Hepatocyte (in vitro differentiated cells): Measurements from ENCODE around the gene STK39.

Experiments used
- EZH2 ChIP-seq: fragments of 200-600 bp; sonication (generic); IDR thresholded peaks from 2 replicates; pipeline ENCODE4 v1.6.1; 2016; ENCODE audit warnings: antibody characterized with exemption, mild to moderate bottlenecking, borderline replicate concordance
- TF ChIP-seq, protein P1 (sequence below): fragments of 200-600 bp; sonication (generic); IDR thresholded peaks from 2 replicates; pipeline ENCODE4 v1.5.1; 2016; ENCODE audit warnings: antibody characterized with exemption, mild to moderate bottlenecking; ENCODE audit not compliant: poor library complexity

DNA sequence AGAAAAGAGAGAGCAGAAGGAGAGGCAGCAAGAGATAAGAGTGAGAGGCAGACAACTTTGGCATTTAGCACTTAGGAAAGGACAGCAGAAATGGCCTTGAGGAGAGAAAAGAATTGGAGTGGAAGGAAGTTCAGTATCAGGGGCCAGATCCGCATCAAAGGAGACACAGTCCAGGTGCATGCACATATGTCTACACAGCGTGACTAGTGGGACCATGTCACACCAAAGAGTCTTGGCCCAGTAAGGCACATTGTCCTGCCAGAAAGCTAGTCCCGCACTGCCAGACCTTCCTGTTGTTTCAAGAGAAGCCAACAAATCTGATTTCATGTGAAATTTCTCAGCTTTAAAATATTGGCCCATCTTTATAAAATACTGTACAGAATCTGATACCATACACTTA, 8.5 kb upstream of the STK39 start:
- TF ChIP-seq, protein P1, sequence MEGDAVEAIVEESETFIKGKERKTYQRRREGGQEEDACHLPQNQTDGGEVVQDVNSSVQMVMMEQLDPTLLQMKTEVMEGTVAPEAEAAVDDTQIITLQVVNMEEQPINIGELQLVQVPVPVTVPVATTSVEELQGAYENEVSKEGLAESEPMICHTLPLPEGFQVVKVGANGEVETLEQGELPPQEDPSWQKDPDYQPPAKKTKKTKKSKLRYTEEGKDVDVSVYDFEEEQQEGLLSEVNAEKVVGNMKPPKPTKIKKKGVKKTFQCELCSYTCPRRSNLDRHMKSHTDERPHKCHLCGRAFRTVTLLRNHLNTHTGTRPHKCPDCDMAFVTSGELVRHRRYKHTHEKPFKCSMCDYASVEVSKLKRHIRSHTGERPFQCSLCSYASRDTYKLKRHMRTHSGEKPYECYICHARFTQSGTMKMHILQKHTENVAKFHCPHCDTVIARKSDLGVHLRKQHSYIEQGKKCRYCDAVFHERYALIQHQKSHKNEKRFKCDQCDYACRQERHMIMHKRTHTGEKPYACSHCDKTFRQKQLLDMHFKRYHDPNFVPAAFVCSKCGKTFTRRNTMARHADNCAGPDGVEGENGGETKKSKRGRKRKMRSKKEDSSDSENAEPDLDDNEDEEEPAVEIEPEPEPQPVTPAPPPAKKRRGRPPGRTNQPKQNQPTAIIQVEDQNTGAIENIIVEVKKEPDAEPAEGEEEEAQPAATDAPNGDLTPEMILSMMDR = no peak
- no peak for TF ChIP-seq EZH2
